ENCODE results near the gene ANKRD27.

- no peak for TF ChIP-seq POLR2AphosphoS5 (IDR thresholded peaks at IDR 0.05; ENCODE audit: borderline replicate concordance, low read depth, low read length)
- no peak for TF ChIP-seq EZH2 (IDR thresholded peaks at IDR 0.05)
Measured at GRCh38 chr19:32649751-32650150, 25.2 kb downstream of the ANKRD27 start.

Measured in SK-N-MC (cell line).